Measurements from ENCODE around the gene PRKCQ.

PRKCQ gene

GRCh38 chr10:6516929-6517284 is 63.2 kb downstream of the PRKCQ start:
- no peak for DNase-seq

- no peak for DNase-seq
These were observed 63.7 kb downstream of the PRKCQ start for GRCh38 chr10:6516281-6516928.

- no peak for DNase-seq
These were observed 65.0 kb downstream of the PRKCQ start for GRCh38 chr10:6514844-6515780.

GRCh38 chr10:6514180-6514579 is 65.9 kb downstream of the PRKCQ start:
- no peak for DNase-seq

DNA sequence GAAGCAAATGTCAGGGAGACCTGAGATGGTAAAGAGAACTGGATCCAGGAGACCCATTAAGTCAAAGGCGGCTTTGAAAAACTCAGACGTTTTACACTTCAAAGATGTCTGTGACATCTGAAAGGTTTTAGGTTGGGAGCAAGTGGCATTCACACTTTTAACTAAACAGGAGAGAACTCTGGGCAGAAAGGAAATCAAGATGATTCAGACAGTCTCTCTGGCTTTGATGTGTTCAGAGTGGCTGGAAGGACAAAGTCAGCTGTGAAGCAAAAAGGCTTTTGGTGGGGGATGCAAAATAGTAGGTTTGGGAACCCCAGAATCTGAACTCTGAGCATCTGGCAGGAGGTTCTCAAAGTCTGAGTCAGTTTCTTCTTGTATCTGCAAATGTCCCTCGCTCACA is 66.6 kb downstream of the PRKCQ start:
- DNase-seq: no peak

GRCh38 chr10:6512182-6512581 is 67.9 kb downstream of the PRKCQ start:
- DNase-seq: no peak

DNA sequence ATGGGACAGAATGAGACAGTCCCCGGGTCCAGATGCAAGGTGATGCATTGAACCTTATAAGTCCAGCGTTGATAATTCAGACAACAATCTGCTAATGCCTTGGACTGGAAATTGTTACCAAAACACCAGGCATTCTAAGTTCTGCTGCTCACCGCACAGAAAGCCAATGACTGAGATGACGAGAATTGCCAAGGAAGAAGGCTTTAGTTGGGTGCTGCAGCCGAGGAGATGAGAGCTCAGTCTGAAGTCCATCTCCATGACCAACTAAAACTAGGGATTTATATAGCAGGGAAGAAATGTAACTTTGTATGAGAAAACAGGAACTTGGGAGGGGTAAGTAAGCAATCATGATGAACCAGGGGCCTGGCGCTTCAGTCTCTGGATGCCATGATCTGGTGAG is 68.7 kb downstream of the PRKCQ start:
- DNase-seq: no peak

GRCh38 chr10:6507311-6507710 is 72.8 kb downstream of the PRKCQ start:
- DNase-seq: no peak

- no peak for DNase-seq
These were observed 74.8 kb downstream of the PRKCQ start for GRCh38 chr10:6505300-6505699.

GRCh38 chr10:6504296-6504695 is 75.8 kb downstream of the PRKCQ start:
- DNase-seq: no peak

- DNase-seq: no peak
These were observed 76.9 kb downstream of the PRKCQ start for GRCh38 chr10:6503171-6503570.

DNA sequence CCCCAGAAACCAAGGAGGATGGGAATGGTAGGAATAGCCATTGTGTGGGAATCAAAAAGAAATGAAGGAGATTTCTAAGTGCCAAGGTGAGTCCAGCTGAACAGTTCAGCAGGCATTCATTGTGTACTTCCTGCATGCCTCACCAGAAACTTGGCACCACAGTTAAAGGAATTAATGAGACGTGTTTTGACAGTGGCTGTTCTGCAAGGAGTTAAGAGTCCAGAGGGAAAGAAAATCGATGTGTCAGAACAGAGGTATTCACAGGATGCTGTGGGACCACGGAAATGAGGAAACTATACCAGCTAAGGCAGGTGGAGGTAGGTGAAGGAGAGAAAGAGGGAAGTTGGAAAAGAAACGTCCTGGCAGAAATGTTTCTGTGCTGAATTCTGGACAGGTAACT is 78.1 kb downstream of the PRKCQ start:
- DNase-seq: no peak

DNA sequence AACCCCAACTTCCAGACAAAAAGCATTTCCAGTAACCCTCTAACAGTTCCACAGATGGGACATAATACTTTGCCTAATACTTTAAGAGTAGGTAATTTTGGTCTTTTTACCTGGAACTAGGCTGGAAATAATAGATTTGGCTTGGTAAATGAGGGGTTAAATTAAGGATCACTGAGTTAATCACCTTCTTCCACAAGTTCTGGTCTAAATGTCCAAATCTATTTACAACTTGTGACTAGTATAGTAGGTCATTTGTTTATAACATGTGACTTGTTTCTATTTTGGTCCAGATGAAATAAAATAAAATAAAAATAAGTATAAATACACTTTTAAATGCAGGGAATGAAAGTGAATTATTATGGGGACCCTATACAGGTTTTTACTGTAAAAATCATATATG is 80.1 kb downstream of the PRKCQ start:
- no peak for DNase-seq

GRCh38 chr10:6498771-6499170 is 81.3 kb downstream of the PRKCQ start:
- no peak for DNase-seq

DNA sequence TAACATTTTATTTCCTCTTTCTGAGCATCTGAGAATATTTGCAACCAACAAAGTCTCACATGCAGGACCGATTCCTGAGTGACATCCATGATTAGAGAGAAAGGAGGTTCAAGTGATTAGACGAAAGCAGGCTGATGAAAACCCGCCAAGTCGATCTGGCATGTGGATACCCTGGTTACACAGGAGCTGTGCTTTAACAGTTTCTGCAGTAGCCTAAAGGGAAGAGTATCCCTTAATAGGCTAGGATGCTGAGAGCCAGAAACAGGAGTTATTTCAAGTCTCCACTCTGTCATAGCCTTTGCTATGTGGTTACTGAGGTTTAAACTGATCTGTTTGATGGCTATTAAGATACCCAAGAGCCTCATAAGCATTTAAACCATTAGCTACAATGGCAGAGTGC is 82.5 kb downstream of the PRKCQ start:
- no peak for DNase-seq

- no peak for DNase-seq
These were observed 85.0 kb downstream of the PRKCQ start for GRCh38 chr10:6494936-6495592.

- DNase-seq: no peak
These were observed 85.6 kb downstream of the PRKCQ start for GRCh38 chr10:6494442-6494819.

- DNase-seq: no peak
These were observed 86.3 kb downstream of the PRKCQ start for GRCh38 chr10:6493521-6494441.

GRCh38 chr10:6492896-6493295 is 87.2 kb downstream of the PRKCQ start:
- no peak for DNase-seq

- DNase-seq: no peak
These were observed 88.1 kb downstream of the PRKCQ start for GRCh38 chr10:6491841-6492609.

DNA sequence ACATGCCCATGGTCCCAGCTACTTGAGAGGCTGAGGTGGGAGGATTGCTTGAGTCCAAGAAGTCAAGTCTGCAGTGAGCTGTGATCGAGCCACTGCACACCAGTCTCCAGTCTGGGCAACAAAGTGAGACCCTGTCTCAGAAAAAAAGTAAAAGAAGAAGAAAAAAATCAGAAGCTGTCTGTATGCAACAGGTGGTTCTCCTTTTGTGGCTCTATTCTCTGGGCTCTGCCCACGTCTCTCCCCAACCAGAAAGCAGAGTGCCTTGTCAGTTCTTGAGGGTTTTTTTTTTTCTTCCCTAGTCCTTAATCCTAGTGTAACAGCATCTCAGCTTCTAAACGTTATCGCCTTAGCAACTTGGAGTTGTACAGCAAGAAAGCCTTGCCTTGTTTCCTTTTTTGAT is 89.5 kb downstream of the PRKCQ start:
- DNase-seq: no peak

- no peak for DNase-seq
These were observed 92.2 kb downstream of the PRKCQ start for GRCh38 chr10:6487920-6488319.
